Measurements from ENCODE around the gene C2orf72. TPM values are rescaled to one million over a fixed set of nuclear protein-coding genes. Genes with fewer than 3 reads are reported as not detected.
A peak's percentile ranks its signal among the peaks of the same experiment; 100 is the strongest.

C2orf72 gene
- total and polyA plus RNA-seq, 4 donors, result 33.2 to 141 (median 84.9) TPM

- Histone ChIP-seq H3K27me3 (ENCODE audit: control insufficient read depth in 4 of 4, insufficient read depth in 4 of 4, low read length in 3 of 4) (no peaks in the 10 kb centered on the region), H3K36me3 (ENCODE audit: control insufficient read depth in 4 of 4, insufficient read depth in 3 of 4, low read depth in 1 of 4, low read length in 3 of 4) (peaks cover 2 to 19% (median 8%) of the 10 kb centered on the region in 4 donors), H3K4me3 (ENCODE audit: low read depth in 1 of 3, low read length in 3 of 3) (peak overlapping the region in 2 of 3 donors; percentile 90 to 95), H3K9ac (ENCODE audit: low read depth in 1 of 2, low read length in 2 of 2) (no peak overlapping the region), H3K9me3 (ENCODE audit: control insufficient read depth in 4 of 4, low read length in 3 of 4) (no peaks in the 10 kb centered on the region), H3K27ac (ENCODE audit: low read depth in 1 of 2, low read length in 2 of 2) (peak overlapping the region; percentile 74 to 75), H3K4me1 (ENCODE audit: control insufficient read depth in 4 of 4, insufficient read depth in 4 of 4, low read length in 3 of 4) (peaks cover 6 to 55% (median 46%) of the 10 kb centered on the region in 4 donors)
- DNase-seq (ENCODE audit: low spot score), result no peak
- 36% methylated on average over 6 of the region's 6 CpGs for WGBS
- no peak for TF ChIP-seq RAD21 (IDR thresholded peaks at IDR 0.05)
- TF ChIP-seq RXRA (IDR thresholded peaks at IDR 0.05), result no peak
- TF ChIP-seq, protein P1, sequence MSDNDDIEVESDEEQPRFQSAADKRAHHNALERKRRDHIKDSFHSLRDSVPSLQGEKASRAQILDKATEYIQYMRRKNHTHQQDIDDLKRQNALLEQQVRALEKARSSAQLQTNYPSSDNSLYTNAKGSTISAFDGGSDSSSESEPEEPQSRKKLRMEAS (IDR thresholded peaks at IDR 0.05), result no peak
- TF ChIP-seq ZBTB33 (IDR thresholded peaks at IDR 0.05), result no peak
- no peak for TF ChIP-seq SP1 (IDR thresholded peaks at IDR 0.05)
- no peak for TF ChIP-seq NR2F2 (IDR thresholded peaks at IDR 0.05)
- TF ChIP-seq JUND (IDR thresholded peaks at IDR 0.05), result no peak
- no peak for TF ChIP-seq GABPA (IDR thresholded peaks at IDR 0.05 in 1 of 2, conservative IDR thresholded peaks at IDR 0.05 in 1 of 2)
- no peak for TF ChIP-seq FOXA1 (IDR thresholded peaks at IDR 0.05)
- TF ChIP-seq REST (IDR thresholded peaks at IDR 0.05), result no peak
- no peak for TF ChIP-seq TAF1 (conservative IDR thresholded peaks at IDR 0.05)
- TF ChIP-seq FOXA2 (IDR thresholded peaks at IDR 0.05), result no peak
- no peak for TF ChIP-seq YY1 (IDR thresholded peaks at IDR 0.05)
Observed at GRCh38 chr2:231039294-231039664, 2.0 kb downstream of the C2orf72 start.

- 28% methylated on average over 8 of the region's 8 CpGs for WGBS
- peak; percentile 43 to 62 for TF ChIP-seq RAD21 (IDR thresholded peaks at IDR 0.05)
- TF ChIP-seq HNF4G (IDR thresholded peaks at IDR 0.05), result peak; percentile 72
- peak; percentile 81 for TF ChIP-seq YY1 (IDR thresholded peaks at IDR 0.05)
- TF ChIP-seq HNF4A (conservative IDR thresholded peaks at IDR 0.05), result peak; percentile 94 to 97
- TF ChIP-seq, protein P1 (IDR thresholded peaks at IDR 0.05), result peak; percentile 82
- no peak for TF ChIP-seq TAF1 (conservative IDR thresholded peaks at IDR 0.05)
- TF ChIP-seq FOXA2 (IDR thresholded peaks at IDR 0.05), result peak; percentile 59
- TF ChIP-seq NR2F2 (IDR thresholded peaks at IDR 0.05), result peak; percentile 70
- TF ChIP-seq SP1 (IDR thresholded peaks at IDR 0.05), result peak; percentile 96
- TF ChIP-seq REST (IDR thresholded peaks at IDR 0.05), result peak; percentile 82
- TF ChIP-seq EGR1 (IDR thresholded peaks at IDR 0.05; ENCODE audit: low read depth in 2 of 2), result peak in 1 of 2 donors; percentile 57
- no peak for TF ChIP-seq CTCF (IDR thresholded peaks at IDR 0.05; ENCODE audit: low read depth, low read length, missing input control)
- peak; percentile 77 for TF ChIP-seq ZBTB33 (IDR thresholded peaks at IDR 0.05)
Observed at GRCh38 chr2:231039821-231040364, 2.6 kb downstream of the C2orf72 start.

More at GRCh38 chr2:231039821-231040364, 2.6 kb downstream of the C2orf72 start:
- no peaks in the 10 kb centered on the region for H3K9me3 ChIP-seq (ENCODE audit: control insufficient read depth in 4 of 4, low read length in 3 of 4)
- H3K27me3 ChIP-seq (ENCODE audit: control insufficient read depth in 4 of 4, insufficient read depth in 4 of 4, low read length in 3 of 4), result no peaks in the 10 kb centered on the region
- DNase-seq (ENCODE audit: low spot score), result no peak
- H3K4me1 ChIP-seq (ENCODE audit: control insufficient read depth in 4 of 4, insufficient read depth in 4 of 4, low read length in 3 of 4), result peaks cover 6 to 48% (median 43%) of the 10 kb centered on the region in 4 donors
- peak overlapping the region in 2 of 3 donors; percentile 90 to 95 for H3K4me3 ChIP-seq (ENCODE audit: low read depth in 1 of 3, low read length in 3 of 3)
- H3K9ac ChIP-seq (ENCODE audit: low read depth in 1 of 2, low read length in 2 of 2), result peak overlapping the region; percentile 31 to 68
- H3K27ac ChIP-seq (ENCODE audit: low read depth in 1 of 2, low read length in 2 of 2), result peak overlapping the region; percentile 74 to 75
- peaks cover 2 to 19% (median 8%) of the 10 kb centered on the region in 4 donors for H3K36me3 ChIP-seq (ENCODE audit: control insufficient read depth in 4 of 4, insufficient read depth in 3 of 4, low read depth in 1 of 4, low read length in 3 of 4)
